ENCODE data around the gene FUBP3.

Gene FUBP3

GRCh38 chr9:130639124-130639765 lies 59.9 kb downstream of the FUBP3 start:
- no peak for TF ChIP-seq ZNF274 (IDR thresholded peaks at IDR 0.05; ENCODE audit: low read depth, low read length)

GRCh38 chr9:130639866-130640555 lies 60.6 kb downstream of the FUBP3 start:
- TF ChIP-seq ZNF274 (IDR thresholded peaks at IDR 0.05; ENCODE audit: low read depth, low read length) = no peak
- H3K4me3 ChIP-seq (ENCODE audit: low read length) = no peak overlapping the region

More at GRCh38 chr9:130639124-130639765, 59.9 kb downstream of the FUBP3 start:
- H3K4me3 ChIP-seq (ENCODE audit: low read length) = no peak overlapping the region

GRCh38 chr9:130640681-130641080 lies 61.3 kb downstream of the FUBP3 start:
- TF ChIP-seq ZNF274 (IDR thresholded peaks at IDR 0.05; ENCODE audit: low read depth, low read length) = no peak
- no peak overlapping the region for H3K4me3 ChIP-seq (ENCODE audit: low read length)

GRCh38 chr9:130642926-130643325 lies 63.5 kb downstream of the FUBP3 start:
- TF ChIP-seq ZNF274 (IDR thresholded peaks at IDR 0.05; ENCODE audit: low read depth, low read length) = no peak
- H3K4me3 ChIP-seq (ENCODE audit: low read length) = no peak overlapping the region

GRCh38 chr9:130651221-130651620 lies 71.8 kb downstream of the FUBP3 start:
- TF ChIP-seq ZNF274 (IDR thresholded peaks at IDR 0.05; ENCODE audit: low read depth, low read length) = no peak
- H3K4me3 ChIP-seq (ENCODE audit: low read length) = no peak overlapping the region

GRCh38 chr9:130651752-130652151 lies 72.4 kb downstream of the FUBP3 start:
- TF ChIP-seq ZNF274 (IDR thresholded peaks at IDR 0.05; ENCODE audit: low read depth, low read length) = no peak
- no peak overlapping the region for H3K4me3 ChIP-seq (ENCODE audit: low read length)

GRCh38 chr9:130654879-130655278 lies 75.5 kb downstream of the FUBP3 start:
- no peak for TF ChIP-seq ZNF274 (IDR thresholded peaks at IDR 0.05; ENCODE audit: low read depth, low read length)
- no peak overlapping the region for H3K4me3 ChIP-seq (ENCODE audit: low read length)

DNA sequence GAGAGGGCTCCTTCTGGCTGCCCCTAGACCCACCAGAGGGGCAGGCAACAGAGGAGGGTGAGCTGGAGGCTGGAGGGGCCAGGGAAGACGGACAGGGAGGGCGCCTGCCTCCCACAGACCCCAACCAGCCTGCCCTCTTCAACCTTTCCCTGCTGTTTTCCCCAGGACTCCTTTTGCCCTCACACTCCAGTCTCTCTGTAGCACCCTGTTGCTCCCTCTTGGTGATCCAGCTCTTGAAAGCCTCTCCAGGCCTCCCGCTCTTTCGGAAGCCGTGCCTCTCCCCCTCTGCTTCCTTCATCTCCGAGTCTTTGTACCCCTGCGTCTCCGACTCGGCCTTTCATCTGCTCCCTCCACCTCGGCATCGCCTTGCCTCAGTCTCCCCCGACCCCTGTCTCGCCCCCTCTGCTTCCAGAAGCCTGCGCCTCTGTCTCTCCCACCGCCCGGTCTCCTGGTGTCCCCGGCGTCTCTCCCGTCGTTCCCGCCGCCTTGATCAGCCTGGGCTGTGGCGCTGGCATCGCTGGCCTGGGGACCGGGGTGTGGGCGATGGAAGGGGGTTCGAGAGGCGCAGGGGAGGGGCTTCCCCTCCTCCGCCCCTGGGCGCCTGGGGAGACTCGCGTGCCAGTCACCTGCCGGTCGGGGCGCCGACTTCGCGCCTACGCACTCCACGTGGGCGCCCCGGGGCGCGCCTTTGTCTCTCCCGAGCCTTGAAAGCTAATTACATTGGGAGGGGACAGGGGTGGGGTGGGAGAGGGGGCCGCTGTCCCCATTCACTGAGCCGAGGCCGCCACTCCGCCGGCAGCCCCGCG lies 79.7 kb downstream of the FUBP3 start:
- no peak for TF ChIP-seq ZNF274 (IDR thresholded peaks at IDR 0.05; ENCODE audit: low read depth, low read length)
- H3K4me3 ChIP-seq (ENCODE audit: low read length) = no peak overlapping the region

- TF ChIP-seq ZNF274 (IDR thresholded peaks at IDR 0.05; ENCODE audit: low read depth, low read length) = no peak
- no peak overlapping the region for H3K4me3 ChIP-seq (ENCODE audit: low read length)
Observed at GRCh38 chr9:130659699-130660248, 80.4 kb downstream of the FUBP3 start.

DNA sequence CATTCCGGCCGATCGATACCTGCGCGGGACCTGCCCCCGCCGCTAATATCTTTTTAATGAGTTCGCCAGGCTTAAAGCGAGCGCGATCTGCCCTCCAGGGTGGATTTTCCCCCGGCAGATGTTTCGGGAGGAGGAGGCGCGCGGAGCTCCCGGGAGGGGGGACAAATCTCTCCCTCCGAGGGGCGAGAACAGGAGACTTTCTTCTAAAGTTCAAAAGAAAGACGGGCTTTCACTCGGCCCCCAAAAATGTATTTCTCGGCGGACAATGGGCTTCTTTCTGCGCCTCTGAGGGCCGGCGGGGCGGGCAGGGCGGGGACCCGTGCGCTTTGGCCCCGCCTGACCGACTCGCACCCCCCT lies 80.9 kb downstream of the FUBP3 start:
- no peak overlapping the region for H3K4me3 ChIP-seq (ENCODE audit: low read length)
- TF ChIP-seq ZNF274 (IDR thresholded peaks at IDR 0.05; ENCODE audit: low read depth, low read length) = no peak

DNA sequence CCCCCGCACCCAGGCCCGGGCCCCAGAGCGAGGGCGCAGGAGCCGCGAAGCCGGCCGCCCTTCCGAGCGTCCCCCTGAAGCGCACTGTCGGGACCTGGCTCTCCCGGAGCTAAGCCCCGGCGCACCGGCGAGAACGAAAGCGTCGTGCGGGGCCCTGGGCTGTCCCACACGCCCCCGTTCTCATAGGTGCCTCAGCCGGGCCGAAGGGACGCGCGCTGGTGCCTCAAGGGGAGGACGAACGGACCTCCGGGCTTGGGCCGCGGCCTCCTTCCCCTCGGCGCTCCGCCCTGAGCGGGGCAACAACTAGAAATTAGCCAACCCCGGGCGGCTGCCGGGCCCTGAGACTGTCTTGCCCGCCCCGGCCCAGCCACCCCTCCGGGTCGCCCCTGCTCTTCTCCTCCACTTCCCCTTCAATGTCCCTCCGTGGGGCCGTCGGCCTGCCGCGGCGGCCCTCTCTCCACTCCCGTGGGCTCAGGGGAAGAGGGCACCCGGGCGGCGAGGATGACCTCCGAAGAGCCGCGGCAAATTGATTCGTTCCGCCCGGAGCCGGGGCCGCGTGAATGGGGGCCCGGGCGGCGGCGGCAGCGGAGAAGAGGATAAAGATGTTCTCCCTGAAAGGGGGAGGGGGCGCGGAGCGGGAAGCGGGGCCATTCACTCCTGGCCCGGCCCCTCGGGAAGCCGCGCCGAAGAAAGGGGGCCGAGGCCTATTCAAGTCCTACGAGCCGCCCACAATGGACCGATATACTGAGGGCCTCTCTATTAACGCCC lies 81.5 kb downstream of the FUBP3 start:
- H3K4me3 ChIP-seq (ENCODE audit: low read length) = no peak overlapping the region
- TF ChIP-seq ZNF274 (IDR thresholded peaks at IDR 0.05; ENCODE audit: low read depth, low read length) = no peak

- no peak for TF ChIP-seq ZNF274 (IDR thresholded peaks at IDR 0.05; ENCODE audit: low read depth, low read length)
- H3K4me3 ChIP-seq (ENCODE audit: low read length) = no peak overlapping the region
Observed at GRCh38 chr9:130661451-130662098, 82.2 kb downstream of the FUBP3 start.

Measured in GM08714 (cell line).